BLaER1 (cell line): ENCODE measurements around the gene RPS5.

Experiments used
- H3K27ac ChIP-seq: shearing (Covaris generic); formaldehyde crosslinking; 2 replicates; pipeline ENCODE4 v1.8.1; 2022
- H3K27me3 ChIP-seq: shearing (Covaris generic); formaldehyde crosslinking; 2 replicates; pipeline ENCODE4 v1.8.1; 2022
- H3K36me3 ChIP-seq: shearing (Covaris generic); formaldehyde crosslinking; 2 replicates; pipeline ENCODE4 v1.8.1; 2022
- H3K4me1 ChIP-seq: shearing (Covaris generic); formaldehyde crosslinking; 2 replicates; pipeline ENCODE4 v1.8.1; 2022
- H3K4me2 ChIP-seq: shearing (Covaris generic); formaldehyde crosslinking; 2 replicates; pipeline ENCODE4 v1.8.1; 2022
- H3K4me3 ChIP-seq: shearing (Covaris generic); formaldehyde crosslinking; 2 replicates; pipeline ENCODE4 v1.8.1; 2022
- H3K9ac ChIP-seq: shearing (Covaris generic); formaldehyde crosslinking; 2 replicates; pipeline ENCODE4 v1.8.1; 2022
- H3K9me3 ChIP-seq: shearing (Covaris generic); formaldehyde crosslinking; 2 replicates; pipeline ENCODE4 v1.8.1; 2022
- H4K20me1 ChIP-seq: shearing (Covaris generic); formaldehyde crosslinking; 2 replicates; pipeline ENCODE4 v1.8.1; 2022
- Cebpa-rat ChIP-seq: shearing (Covaris generic); IDR thresholded peaks from 2 replicates; pipeline ENCODE4 v1.8.1; 2022

The RPS5 gene

GRCh38 chr19:58356766-58357480, 30.1 kb upstream of the RPS5 start:
- Histone ChIP-seq H3K4me1 (peaks cover 62% of the 10 kb centered on the region), H3K27ac (no peak overlapping the region), H3K9me3 (no peaks in the 10 kb centered on the region), H3K36me3 (peaks cover 20% of the 10 kb centered on the region), H3K4me2 (peak overlapping the region; percentile 84), H3K27me3 (peaks cover 33% of the 10 kb centered on the region), H3K9ac (peak overlapping the region; percentile 52), H3K4me3 (peak overlapping the region; percentile 58), H4K20me1 (peaks cover 36% of the 10 kb centered on the region)
- no peak for TF ChIP-seq Cebpa-rat

GRCh38 chr19:58357481-58358145, 29.5 kb upstream of the RPS5 start:
- Histone ChIP-seq H3K27me3 (peaks cover 33% of the 10 kb centered on the region), H3K9ac (no peak overlapping the region), H3K4me2 (peak overlapping the region; percentile 84), H3K9me3 (no peaks in the 10 kb centered on the region), H4K20me1 (peaks cover 29% of the 10 kb centered on the region), H3K27ac (no peak overlapping the region), H3K4me3 (peak overlapping the region; percentile 58; the same call in 1 of the 2 replicates), H3K4me1 (peaks cover 57% of the 10 kb centered on the region), H3K36me3 (peaks cover 14% of the 10 kb centered on the region)
- TF ChIP-seq Cebpa-rat, result no peak

- TF ChIP-seq Cebpa-rat, result no peak
- Histone ChIP-seq H3K4me3 (peak overlapping the region; percentile 72), H3K36me3 (peaks cover 6% of the 10 kb centered on the region; the same call in 1 of the 2 replicates), H3K9ac (peak overlapping the region; percentile 83), H3K27ac (peak overlapping the region; percentile 90), H3K4me1 (peaks cover 76% of the 10 kb centered on the region), H3K27me3 (peaks cover 14% of the 10 kb centered on the region), H4K20me1 (no peaks in the 10 kb centered on the region), H3K4me2 (peak overlapping the region; percentile 89), H3K9me3 (no peaks in the 10 kb centered on the region)
These were observed 25.2 kb upstream of the RPS5 start for GRCh38 chr19:58361900-58362271.

GRCh38 chr19:58362272-58362994, 24.6 kb upstream of the RPS5 start, which contains the start of gene ZNF497:
Gene ZNF497, minus strand, starts transcription at chr19:58362751. Its CDS starts 5,116 bp downstream, at chr19:58357635.
- Histone ChIP-seq H3K36me3 (peaks cover 11% of the 10 kb centered on the region), H3K4me2 (peak within 1 kb of the TSS; percentile 89), H3K9ac (peak within 1 kb of the TSS; percentile 83), H3K9me3 (no peaks in the 10 kb centered on the region), H3K4me3 (peak within 1 kb of the TSS; percentile 72), H3K4me1 (peaks cover 74% of the 10 kb centered on the region), H4K20me1 (no peaks in the 10 kb centered on the region), H3K27ac (peak within 1 kb of the TSS; percentile 90), H3K27me3 (peaks cover 8% of the 10 kb centered on the region)
- no peak for TF ChIP-seq Cebpa-rat

- Histone ChIP-seq H3K4me3 (no peak overlapping the region), H3K27ac (no peak overlapping the region), H3K36me3 (peaks cover 28% of the 10 kb centered on the region), H3K9ac (no peak overlapping the region), H4K20me1 (no peaks in the 10 kb centered on the region), H3K9me3 (no peaks in the 10 kb centered on the region), H3K27me3 (no peaks in the 10 kb centered on the region), H3K4me1 (peaks cover 56% of the 10 kb centered on the region), H3K4me2 (peak overlapping the region; percentile 89)
- no peak for TF ChIP-seq Cebpa-rat
These were observed 22.9 kb upstream of the RPS5 start for GRCh38 chr19:58364146-58364545.

GRCh38 chr19:58366585-58367430, 20.3 kb upstream of the RPS5 start:
- no peak overlapping the region; the same call in 1 of the 2 replicates for H3K27ac ChIP-seq
- peak overlapping the region; percentile 27 for H3K4me2 ChIP-seq
- no peaks in the 10 kb centered on the region for H3K27me3 ChIP-seq
- TF ChIP-seq Cebpa-rat, result no peak
- H3K9me3 ChIP-seq, result no peaks in the 10 kb centered on the region
- H3K4me3 ChIP-seq, result no peak overlapping the region
- peaks cover 34% of the 10 kb centered on the region for H3K36me3 ChIP-seq
- no peaks in the 10 kb centered on the region for H4K20me1 ChIP-seq
- H3K9ac ChIP-seq, result no peak overlapping the region
- H3K4me1 ChIP-seq, result peaks cover 45% of the 10 kb centered on the region

- Histone ChIP-seq H3K9me3 (no peaks in the 10 kb centered on the region), H3K9ac (no peak overlapping the region), H3K4me1 (peaks cover 49% of the 10 kb centered on the region), H3K27me3 (no peaks in the 10 kb centered on the region), H4K20me1 (no peaks in the 10 kb centered on the region), H3K27ac (no peak overlapping the region), H3K4me3 (no peak overlapping the region), H3K4me2 (no peak overlapping the region), H3K36me3 (peaks cover 34% of the 10 kb centered on the region)
- TF ChIP-seq Cebpa-rat, result no peak
These were observed 19.2 kb upstream of the RPS5 start for GRCh38 chr19:58367698-58368454.

- Histone ChIP-seq H4K20me1 (no peaks in the 10 kb centered on the region), H3K36me3 (peaks cover 34% of the 10 kb centered on the region), H3K4me2 (no peak overlapping the region), H3K4me1 (peaks cover 42% of the 10 kb centered on the region), H3K27ac (no peak overlapping the region), H3K4me3 (no peak overlapping the region), H3K9ac (no peak overlapping the region), H3K27me3 (no peaks in the 10 kb centered on the region), H3K9me3 (no peaks in the 10 kb centered on the region)
- TF ChIP-seq Cebpa-rat, result no peak
These were observed 18.3 kb upstream of the RPS5 start for GRCh38 chr19:58368561-58369360.
